GM18909 (cell line): ENCODE measurements around the gene NECTIN1.
A peak's percentile ranks its signal among the peaks of the same experiment; 100 is the strongest.

ENCODE experiments used
- ATAC-seq: cut with Tn5 transposase; IDR thresholded peaks from one replicate; pipeline ENCODE4 v1.9.1; 2021; ENCODE audit warnings: mild to moderate bottlenecking; ENCODE audit not compliant: unreplicated experiment, poor library complexity

The NECTIN1 gene

DNA sequence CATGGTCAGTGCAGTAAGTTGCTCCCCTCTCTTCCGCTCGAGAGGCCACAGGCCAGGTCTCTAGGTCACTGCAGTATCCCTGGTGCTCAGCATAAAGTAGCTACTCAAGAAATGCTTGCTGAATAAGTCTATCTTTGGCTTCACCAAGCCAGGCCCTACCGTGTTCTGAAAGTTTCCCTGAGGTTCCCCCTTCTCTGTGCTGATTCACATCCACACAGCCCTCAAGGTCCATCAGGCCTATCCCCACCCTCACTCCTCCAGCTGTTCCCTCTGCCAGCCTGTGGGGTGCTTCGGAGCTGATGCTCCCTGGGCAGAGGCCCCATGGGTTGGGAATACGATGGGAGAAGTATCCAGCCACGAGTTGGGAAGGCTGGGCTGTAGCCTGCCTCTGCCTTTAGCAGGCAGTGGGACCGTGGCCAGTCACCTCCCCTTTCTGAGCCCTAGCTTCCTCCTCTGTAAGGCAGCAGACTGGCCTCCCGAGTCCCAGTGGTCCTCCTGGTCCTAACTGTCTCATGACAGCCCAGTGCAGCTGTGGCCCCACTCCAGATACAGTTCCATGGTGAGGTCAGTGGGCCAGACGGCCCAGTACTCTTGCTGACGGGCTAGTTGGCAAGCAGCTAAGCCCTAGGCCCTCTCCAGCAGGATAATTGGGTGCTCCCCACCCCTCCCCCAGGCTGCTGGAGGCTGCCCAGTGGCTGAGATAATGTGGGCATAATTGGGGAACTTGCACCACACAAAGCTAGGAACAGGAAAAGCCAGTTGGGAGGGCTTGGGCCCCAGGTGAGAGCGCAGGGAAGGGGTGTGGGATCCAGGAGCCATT lies 48.2 kb downstream of the NECTIN1 start:
- no peak for ATAC-seq

DNA sequence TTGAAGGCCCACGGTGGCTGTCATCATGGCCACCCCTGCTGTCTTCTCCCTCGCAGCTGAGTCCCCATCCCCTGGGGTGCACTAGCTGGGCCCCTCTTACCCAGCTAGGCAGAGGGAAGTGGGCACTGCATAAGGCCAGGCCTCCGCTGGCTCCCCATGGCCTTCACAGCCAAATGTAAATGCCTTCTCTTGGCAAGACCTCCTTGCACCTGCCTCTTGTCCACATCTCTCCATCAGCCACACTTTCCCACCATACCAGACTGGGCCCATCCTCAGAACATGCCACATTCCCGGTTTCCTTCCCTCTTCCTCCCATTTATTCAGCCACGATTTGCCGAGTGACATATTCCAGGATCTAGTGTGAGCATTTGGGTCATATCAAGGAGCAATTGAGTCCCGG lies 49.7 kb downstream of the NECTIN1 start:
- ATAC-seq: no peak

DNA sequence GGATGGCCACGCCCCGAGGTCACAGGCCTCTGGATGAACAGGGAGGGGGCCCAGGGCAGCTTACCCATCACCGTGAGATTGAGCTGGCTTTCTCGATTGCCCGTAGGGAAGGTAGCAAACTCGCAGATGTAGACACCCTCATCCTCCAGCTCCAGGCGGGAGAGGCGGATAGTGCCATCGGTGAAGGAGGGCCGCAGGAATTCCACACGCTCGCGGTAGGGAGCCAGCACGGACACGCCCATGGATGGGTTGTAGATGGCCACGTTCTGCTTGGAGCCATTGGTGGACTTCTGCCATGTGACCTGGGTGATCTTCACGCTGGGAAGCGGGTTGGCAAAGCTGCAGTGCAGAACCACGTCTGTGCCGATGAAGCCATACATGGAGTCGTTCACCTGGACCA lies 50.6 kb downstream of the NECTIN1 start:
- no peak for ATAC-seq

DNA sequence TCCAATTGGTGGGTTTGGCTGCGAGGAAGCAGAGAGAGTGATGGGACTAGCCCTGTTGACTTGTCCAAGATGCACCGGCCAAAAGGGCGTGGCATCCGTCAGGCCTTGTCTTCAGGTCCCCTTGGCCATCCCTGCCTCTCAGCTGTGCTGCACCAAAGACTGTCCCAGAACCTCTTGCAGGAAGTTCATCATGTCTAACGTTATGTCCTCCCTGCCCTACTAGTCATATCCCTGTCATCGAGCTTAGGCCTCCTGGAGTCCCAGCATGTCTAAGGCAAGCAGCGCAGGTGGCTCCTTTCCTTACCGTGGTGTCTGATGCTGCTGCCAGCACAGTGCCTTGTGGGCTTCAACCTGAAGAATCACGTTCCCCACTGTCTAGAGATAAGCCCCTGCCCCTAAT lies 51.2 kb downstream of the NECTIN1 start:
- no peak for ATAC-seq

DNA sequence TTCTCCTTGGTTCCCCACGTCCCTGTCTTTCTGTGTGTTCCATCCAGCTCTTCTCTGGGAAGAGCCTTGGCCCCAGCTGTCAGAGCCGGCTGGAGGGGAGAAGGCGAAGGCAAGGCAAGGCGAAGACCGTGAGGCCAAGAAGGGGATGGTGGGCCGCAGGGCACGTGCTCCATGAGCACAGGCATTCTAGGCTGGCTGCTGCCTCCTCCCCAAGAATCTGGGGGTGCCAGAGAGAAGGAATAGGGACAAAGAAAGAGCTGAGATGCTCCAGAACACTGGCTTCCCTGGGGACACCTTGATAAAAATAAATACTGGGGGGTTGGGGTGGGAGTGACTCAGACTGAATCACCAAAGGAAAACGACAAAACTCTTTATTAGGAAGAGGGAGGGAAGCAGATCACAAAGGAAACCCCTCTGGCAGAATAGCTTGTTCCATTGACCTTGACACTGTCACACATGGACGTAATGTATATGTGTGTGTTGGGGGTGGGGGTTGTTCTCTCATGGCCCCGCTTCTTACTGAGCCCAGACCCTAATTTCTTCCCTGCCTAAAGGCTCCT lies 52.5 kb downstream of the NECTIN1 start:
- no peak for ATAC-seq

DNA sequence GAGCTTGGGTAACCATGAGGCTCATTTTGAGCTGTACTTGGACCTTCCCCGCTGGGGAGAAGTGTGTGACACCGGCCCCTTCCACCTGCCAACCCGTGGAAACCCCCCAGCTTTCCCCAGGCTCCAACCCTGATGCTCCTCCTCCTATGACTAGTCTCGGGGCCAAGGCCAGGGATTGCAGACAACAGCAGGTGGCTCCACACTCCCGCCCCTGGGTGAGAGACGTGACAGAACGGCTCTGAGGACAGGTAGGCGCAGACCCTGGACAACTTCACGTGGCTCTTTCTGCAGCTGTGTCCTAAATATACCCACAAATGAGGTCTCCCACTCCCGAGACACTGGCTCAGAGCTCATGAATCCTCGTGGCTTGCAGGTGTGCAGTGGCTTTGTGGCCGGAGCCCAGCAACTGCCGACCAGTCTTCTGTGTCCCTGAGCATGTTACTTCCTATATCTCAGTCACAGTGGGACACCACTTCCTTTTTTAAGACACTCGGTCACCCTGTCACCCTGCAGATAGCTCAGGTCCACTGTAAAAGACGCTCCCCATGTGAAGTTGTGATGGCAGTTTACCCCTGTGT lies 55.2 kb downstream of the NECTIN1 start:
- ATAC-seq: peak; percentile 84

GRCh38 chr11:119673052-119673758 lies 55.8 kb downstream of the NECTIN1 start:
- no peak for ATAC-seq

GRCh38 chr11:119672597-119672996 lies 56.4 kb downstream of the NECTIN1 start:
- no peak for ATAC-seq

GRCh38 chr11:119671561-119672015 lies 57.4 kb downstream of the NECTIN1 start:
- ATAC-seq: no peak

- no peak for ATAC-seq
Observed at GRCh38 chr11:119671051-119671450, 57.9 kb downstream of the NECTIN1 start.

DNA sequence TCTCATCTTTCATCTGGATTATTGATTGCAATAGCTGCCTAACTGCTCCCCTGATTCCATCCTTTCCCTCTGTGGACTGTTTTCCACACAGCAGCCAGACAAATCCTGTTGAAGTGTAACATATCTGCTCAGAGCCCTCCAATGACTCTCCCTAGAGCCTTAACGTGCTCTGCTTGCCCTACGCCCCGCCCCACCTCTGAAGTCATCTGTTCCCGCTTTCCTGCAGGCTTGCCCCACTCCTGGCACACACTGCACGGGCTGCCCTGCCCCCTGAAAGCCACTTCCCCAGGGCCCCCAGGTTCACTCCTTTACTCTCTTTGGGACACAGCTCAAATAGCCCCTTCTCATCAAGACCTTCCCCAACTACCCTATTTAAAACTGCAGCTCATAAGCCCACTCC lies 59.5 kb downstream of the NECTIN1 start:
- ATAC-seq: no peak

- ATAC-seq: no peak
Observed at GRCh38 chr11:119668676-119669075, 60.3 kb downstream of the NECTIN1 start.

- ATAC-seq: peak; percentile 83
Observed at GRCh38 chr11:119666463-119667131, 62.4 kb downstream of the NECTIN1 start.

DNA sequence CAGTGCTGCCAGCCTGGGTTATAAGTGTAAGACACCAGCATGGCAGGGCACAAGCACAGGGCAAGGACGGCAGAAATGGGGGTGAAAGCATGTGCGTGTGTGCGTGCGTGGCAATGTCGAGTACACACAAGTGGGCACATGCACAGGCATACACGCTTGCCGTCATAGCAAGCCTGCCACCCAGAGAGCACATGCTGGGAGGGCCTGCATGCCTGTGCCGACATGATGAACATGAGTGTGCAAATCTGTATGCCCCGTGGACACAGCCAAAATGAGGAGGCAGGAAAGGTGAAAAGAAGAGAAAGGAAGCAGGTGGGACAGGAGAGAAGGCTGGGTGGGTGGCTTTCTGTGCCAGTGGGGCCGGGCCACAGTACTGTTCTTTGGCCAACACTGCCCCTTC lies 62.9 kb downstream of the NECTIN1 start:
- ATAC-seq: no peak

GRCh38 chr11:119664701-119665420 lies 64.1 kb downstream of the NECTIN1 start:
- ATAC-seq: no peak

GRCh38 chr11:119664063-119664572 lies 64.9 kb downstream of the NECTIN1 start:
- no peak for ATAC-seq

DNA sequence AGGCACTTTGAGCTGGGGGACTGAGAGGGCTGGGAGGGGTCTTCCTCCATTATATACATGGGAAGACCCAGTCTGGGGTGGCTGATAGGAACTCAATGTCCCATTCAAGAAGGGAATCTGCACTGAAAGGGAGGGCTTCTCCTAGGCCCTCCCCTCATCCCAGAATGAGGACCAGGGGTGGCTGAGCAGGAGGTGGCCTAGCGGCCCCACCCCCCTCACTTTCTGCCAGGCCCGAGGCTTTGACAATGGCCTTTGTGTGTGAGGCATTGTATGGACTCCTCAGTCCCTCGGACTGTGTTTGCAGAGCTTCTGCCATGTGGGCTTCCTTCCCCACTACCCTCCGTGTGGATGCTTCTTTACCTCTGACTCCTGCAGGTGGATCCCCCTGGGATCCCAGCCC lies 65.7 kb downstream of the NECTIN1 start:
- no peak for ATAC-seq

GRCh38 chr11:119661226-119661625 lies 67.8 kb downstream of the NECTIN1 start:
- no peak for ATAC-seq

DNA sequence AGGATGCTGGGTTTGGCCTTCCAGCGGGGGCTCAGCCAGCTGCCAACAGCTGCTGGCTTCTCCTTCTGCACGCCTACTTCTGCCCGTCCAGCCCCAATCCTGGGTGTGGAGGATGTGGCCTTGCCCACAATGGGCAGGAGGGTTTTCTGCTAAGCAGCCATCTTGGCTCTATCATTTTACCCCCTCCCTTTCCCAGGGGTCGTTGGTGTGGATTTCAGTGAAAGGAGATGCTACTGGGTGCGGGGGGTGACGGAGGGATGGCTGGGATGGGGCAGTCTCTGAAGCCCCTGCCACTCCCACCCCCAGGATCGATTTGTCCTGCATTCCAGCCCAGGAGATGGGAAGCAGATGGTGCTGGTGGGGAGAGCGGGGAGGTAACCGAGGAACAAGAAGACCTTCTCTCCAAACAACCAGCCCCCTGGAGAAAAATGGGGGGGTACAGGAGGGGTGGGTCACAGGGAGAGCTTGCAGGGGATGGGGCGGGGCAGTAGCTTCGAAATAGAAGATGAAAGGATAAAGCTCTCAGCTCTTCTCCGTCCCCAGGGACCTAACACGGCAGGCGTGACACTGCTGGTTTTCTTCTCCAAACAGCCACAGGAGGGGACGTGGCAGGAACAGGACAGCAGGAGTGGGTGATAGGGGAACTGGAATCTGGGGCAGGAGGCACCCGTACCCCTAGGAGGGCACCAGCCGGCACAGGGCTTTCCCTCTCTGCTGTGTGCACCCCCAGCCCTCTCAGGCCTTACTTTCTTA lies 68.9 kb downstream of the NECTIN1 start:
- no peak for ATAC-seq
